Testis (tissue), 2 donors: Measurements from ENCODE around the gene GABBR2.

Source experiments
- CTCF ChIP-seq, 3 experiments: fragments of 450-650 bp in 2 of 3; fragments of 200-600 bp in 1 of 3; sonication (generic) in 1 of 3; IDR thresholded peaks; one replicate each; pipeline ENCODE4 v1.5.1; 2016 to 2019; ENCODE audit warnings: antibody characterized with exemption in 3 of 3, mild to moderate bottlenecking in 2 of 3, moderate library complexity in 1 of 3
- POLR2A ChIP-seq: fragments of 450-650 bp; IDR thresholded peaks from one replicate; pipeline ENCODE4 v1.6.1; 2017; ENCODE audit warnings: antibody characterized with exemption, mild to moderate bottlenecking, moderate library complexity

GRCh38 chr9:98341157-98342097 lies 367.3 kb downstream of the GABBR2 start:
- no peak for TF ChIP-seq CTCF (IDR thresholded peaks at IDR 0.05)
- no peak for TF ChIP-seq POLR2A
